ENCODE data around the gene MRPL37. TPM values are rescaled to one million over a fixed set of nuclear protein-coding genes. Genes with fewer than 3 reads are reported as not detected.

MRPL37 gene
- total and polyA plus RNA-seq, 2 donors (not counting 3 experiments of a cell fraction or from before 2014, with no cell fraction given): 45.0 to 109 TPM

DNA sequence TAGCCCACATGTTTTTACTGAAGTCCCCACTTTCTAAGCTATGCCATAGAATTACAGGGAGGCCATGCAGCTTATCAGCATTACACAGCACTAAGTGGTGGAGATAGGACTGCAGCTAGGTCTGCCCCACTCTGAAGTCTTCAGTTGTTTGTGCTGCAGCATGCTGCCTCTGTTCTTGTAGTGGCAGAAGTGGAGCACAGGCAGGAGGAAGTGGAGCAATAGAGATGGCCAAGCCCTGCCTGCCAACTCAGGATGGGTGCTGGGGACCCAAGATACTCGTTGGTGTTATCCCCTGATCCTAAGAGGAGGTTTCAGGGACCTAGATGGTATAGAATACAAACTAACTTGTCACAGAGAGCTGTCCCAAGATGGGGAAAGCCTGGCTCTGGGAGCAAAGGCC is 12.9 kb downstream of the MRPL37 start:
- no peak for DNase-seq (ENCODE audit: low read depth, low spot score)
- ChIA-PET CTCF (interaction anchor here (2.1 kb wide), 1 partner anchor 13 kb away, joined by 6 read pairs; the partner anchor contains the start of genes CYB5RL and MRPL37), POLR2A (no interaction called here)
- H2AFZ ChIP-seq (ENCODE audit: low read depth, low read length): no peak overlapping the region
- H3K79me2 ChIP-seq (ENCODE audit: control insufficient read depth, insufficient read depth, low read length): no peaks in the 10 kb centered on the region
- H3K4me3 ChIP-seq (replicated peaks in 1 of 3; ENCODE audit: insufficient read depth in 1 of 3, low read depth in 1 of 3, low read length in 3 of 3): no peak overlapping the region
- peaks cover 37 to 56% of the 10 kb centered on the region in 2 experiments for H3K36me3 ChIP-seq (ENCODE audit: control insufficient read depth in 2 of 2, extremely low read depth in 1 of 2, insufficient read depth in 2 of 2, low read length in 2 of 2)
- no peak for FAIRE-seq
- H3K9ac ChIP-seq (replicated peaks; ENCODE audit: extremely low read depth, insufficient read depth, low read length): no peak overlapping the region
- H3K27me3 ChIP-seq (ENCODE audit: control insufficient read depth in 2 of 2, insufficient read depth in 2 of 2, low read length in 2 of 2): no peaks in the 10 kb centered on the region
- H3K4me1 ChIP-seq (ENCODE audit: control insufficient read depth, extremely low read depth, insufficient read depth, low read length): peaks cover under 1% of the 10 kb centered on the region
- no peak overlapping the region for H3K4me2 ChIP-seq (ENCODE audit: insufficient read depth, low read length)
- intact Hi-C loops (cut with micrococcal nuclease) (no loop called here), dilution Hi-C loops (cut with MboI; ENCODE audit: extremely low pct_ligation_motif_present, low sequenced_read_pairs) (no loop called here)
- H3K9me1 ChIP-seq (replicated peaks; ENCODE audit: control insufficient read depth, extremely low read depth, insufficient read depth, low read length): no peaks in the 10 kb centered on the region
- no peaks in the 10 kb centered on the region for H3K9me3 ChIP-seq (replicated peaks; ENCODE audit: control insufficient read depth, insufficient read depth, low read length)
- TF ChIP-seq FOS (IDR thresholded peaks at IDR 0.05; ENCODE audit: borderline replicate concordance, insufficient read depth, low read length) (no peak), MYC (IDR thresholded peaks at IDR 0.05; ENCODE audit: low read depth, low read length) (no peak), JUN (IDR thresholded peaks at IDR 0.05; ENCODE audit: borderline replicate concordance, insufficient read depth, insufficient read length, low read depth) (no peak), GATA2 (IDR thresholded peaks at IDR 0.05; ENCODE audit: insufficient read depth, insufficient read length, low read depth, low read length) (no peak), EZH2 (IDR thresholded peaks at IDR 0.05; ENCODE audit: borderline replicate concordance, low read depth, low read length, severe bottlenecking) (no peak), POLR2AphosphoS5 (IDR thresholded peaks at IDR 0.05; ENCODE audit: insufficient read depth, low read depth, low read length) (no peak), POLR2A (IDR thresholded peaks at IDR 0.05; ENCODE audit: low read depth, low read length) (no peak)
- TF ChIP-seq, protein P1, sequence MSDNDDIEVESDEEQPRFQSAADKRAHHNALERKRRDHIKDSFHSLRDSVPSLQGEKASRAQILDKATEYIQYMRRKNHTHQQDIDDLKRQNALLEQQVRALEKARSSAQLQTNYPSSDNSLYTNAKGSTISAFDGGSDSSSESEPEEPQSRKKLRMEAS (IDR thresholded peaks at IDR 0.05; ENCODE audit: insufficient read depth, insufficient read length): no peak
- TF ChIP-seq, protein P2, sequence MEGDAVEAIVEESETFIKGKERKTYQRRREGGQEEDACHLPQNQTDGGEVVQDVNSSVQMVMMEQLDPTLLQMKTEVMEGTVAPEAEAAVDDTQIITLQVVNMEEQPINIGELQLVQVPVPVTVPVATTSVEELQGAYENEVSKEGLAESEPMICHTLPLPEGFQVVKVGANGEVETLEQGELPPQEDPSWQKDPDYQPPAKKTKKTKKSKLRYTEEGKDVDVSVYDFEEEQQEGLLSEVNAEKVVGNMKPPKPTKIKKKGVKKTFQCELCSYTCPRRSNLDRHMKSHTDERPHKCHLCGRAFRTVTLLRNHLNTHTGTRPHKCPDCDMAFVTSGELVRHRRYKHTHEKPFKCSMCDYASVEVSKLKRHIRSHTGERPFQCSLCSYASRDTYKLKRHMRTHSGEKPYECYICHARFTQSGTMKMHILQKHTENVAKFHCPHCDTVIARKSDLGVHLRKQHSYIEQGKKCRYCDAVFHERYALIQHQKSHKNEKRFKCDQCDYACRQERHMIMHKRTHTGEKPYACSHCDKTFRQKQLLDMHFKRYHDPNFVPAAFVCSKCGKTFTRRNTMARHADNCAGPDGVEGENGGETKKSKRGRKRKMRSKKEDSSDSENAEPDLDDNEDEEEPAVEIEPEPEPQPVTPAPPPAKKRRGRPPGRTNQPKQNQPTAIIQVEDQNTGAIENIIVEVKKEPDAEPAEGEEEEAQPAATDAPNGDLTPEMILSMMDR (IDR thresholded peaks at IDR 0.05; ENCODE audit: extremely low read depth in 1 of 2, insufficient read depth in 1 of 2, low read depth in 1 of 2, low read length in 2 of 2): no peak
- H3K27ac ChIP-seq (ENCODE audit: insufficient read depth, low read depth, low read length): no peak overlapping the region
- H4K20me1 ChIP-seq (replicated peaks; ENCODE audit: control insufficient read depth, extremely low read depth, insufficient read depth, low read length): no peaks in the 10 kb centered on the region
- no TSS peak for BruUV-seq (replicated peaks)

Measured in endothelial cell of umbilical vein (primary cell).